ENCODE results near the gene SRGAP3.

- TF ChIP-seq, protein P1, sequence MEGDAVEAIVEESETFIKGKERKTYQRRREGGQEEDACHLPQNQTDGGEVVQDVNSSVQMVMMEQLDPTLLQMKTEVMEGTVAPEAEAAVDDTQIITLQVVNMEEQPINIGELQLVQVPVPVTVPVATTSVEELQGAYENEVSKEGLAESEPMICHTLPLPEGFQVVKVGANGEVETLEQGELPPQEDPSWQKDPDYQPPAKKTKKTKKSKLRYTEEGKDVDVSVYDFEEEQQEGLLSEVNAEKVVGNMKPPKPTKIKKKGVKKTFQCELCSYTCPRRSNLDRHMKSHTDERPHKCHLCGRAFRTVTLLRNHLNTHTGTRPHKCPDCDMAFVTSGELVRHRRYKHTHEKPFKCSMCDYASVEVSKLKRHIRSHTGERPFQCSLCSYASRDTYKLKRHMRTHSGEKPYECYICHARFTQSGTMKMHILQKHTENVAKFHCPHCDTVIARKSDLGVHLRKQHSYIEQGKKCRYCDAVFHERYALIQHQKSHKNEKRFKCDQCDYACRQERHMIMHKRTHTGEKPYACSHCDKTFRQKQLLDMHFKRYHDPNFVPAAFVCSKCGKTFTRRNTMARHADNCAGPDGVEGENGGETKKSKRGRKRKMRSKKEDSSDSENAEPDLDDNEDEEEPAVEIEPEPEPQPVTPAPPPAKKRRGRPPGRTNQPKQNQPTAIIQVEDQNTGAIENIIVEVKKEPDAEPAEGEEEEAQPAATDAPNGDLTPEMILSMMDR (conservative IDR thresholded peaks at IDR 0.05) = no peak
- no peak for TF ChIP-seq ZFX (IDR thresholded peaks at IDR 0.05)
Measured at GRCh38 chr3:9012521-9012920, 236.9 kb downstream of the SRGAP3 start.

Measured in C4-2B (cell line).